Upper lobe of left lung (tissue), 6 donors: ENCODE results near the gene FADS6. TPM values are rescaled to one million over a fixed set of nuclear protein-coding genes. Genes with fewer than 3 reads are reported as not detected.

Experiments used
- ATAC-seq, 2 donors: fragments of 200-7000 bp; cut with Tn5 transposase; one replicate each; pipeline ENCODE4 v1.9.1; 2022; ENCODE audit warnings: mild to moderate bottlenecking in 2 of 2, moderate library complexity in 2 of 2; ENCODE audit not compliant: low FRiP score in 2 of 2
- DNase-seq, 2 donors: peaks; one replicate each; pipeline ENCODE4 v3.0.0-alpha.2; 2019 to 2020
- H3K27ac ChIP-seq, 4 donors: fragments of 200-600 bp; sonication (generic); one replicate each; pipeline ENCODE4 v1.5.1; 2016 to 2019
- H3K27me3 ChIP-seq, 4 donors: fragments of 200-600 bp; sonication (generic); one replicate each; pipeline ENCODE4 v1.5.1; 2017 to 2019
- H3K36me3 ChIP-seq, 4 donors: fragments of 200-600 bp; sonication (generic); one replicate each; pipeline ENCODE4 v1.5.1; 2016 to 2019
- H3K4me1 ChIP-seq, 4 donors: fragments of 200-600 bp; sonication (generic); one replicate each; pipeline ENCODE4 v1.5.1; 2018 to 2019
- H3K4me3 ChIP-seq, 4 donors: fragments of 200-600 bp; sonication (generic); one replicate each; pipeline ENCODE4 v1.5.1; 2017 to 2019; ENCODE audit warnings: mild to moderate bottlenecking in 2 of 4, moderate library complexity in 1 of 4
- H3K9me3 ChIP-seq, 4 donors: fragments of 200-600 bp; sonication (generic); one replicate each; pipeline ENCODE4 v1.5.1; 2018 to 2019
- CTCF ChIP-seq, 6 experiments: fragments of 450-650 bp in 4 of 6; fragments of 200-600 bp in 2 of 6; sonication (generic) in 2 of 6; IDR thresholded peaks; one replicate each; pipeline ENCODE4 v1.5.1; 2016 to 2019; ENCODE audit warnings: antibody characterized with exemption in 6 of 6
- EP300 ChIP-seq, 4 donors: sonication (generic); formaldehyde crosslinking; IDR thresholded peaks; one replicate each; pipeline ENCODE4 v1.5.1; 2017; ENCODE audit warnings: antibody characterized with exemption in 4 of 4, control low read depth in 2 of 4
- POLR2A ChIP-seq, 4 donors: fragments of 450-650 bp; IDR thresholded peaks; one replicate each; pipeline ENCODE4 v1.5.1; 2016 to 2017; ENCODE audit warnings: antibody characterized with exemption in 4 of 4, mild to moderate bottlenecking in 2 of 4
- POLR2AphosphoS5 ChIP-seq, 2 donors: sonication (generic); formaldehyde crosslinking; IDR thresholded peaks; one replicate each; pipeline ENCODE4 v1.5.1; 2017; ENCODE audit warnings: antibody characterized with exemption in 2 of 2
- WGBS, 2 donors: methylation state at CpG; one replicate each; pipeline ENCODE4 v1.1.5; 2017 to 2018; 5-methylcytosine and 5-hydroxymethylcytosine counted together
- total RNA-seq, 6 donors: library from RNA; depleted of rRNA in 4 of 6; stranded (reverse); fragments of >200 nt in 4 of 6; gene quantifications; one replicate each; pipeline versions ENCODE4 v1.1.0 to v1.2.1, GENCODE V29; 2016 to 2021
- donor health status: DM: no; HTN: no; CAD: no; lungs with moderate emphysema.
- donor health status: DM: no; HTN: yes; CAD: no; lungs with severe emphysema.

The FADS6 gene
- total RNA-seq, 6 donors from 2014 or later = not detected

- 56 to 70% methylated on average over 11 to 18 of the region's 19 CpGs for WGBS, 2 donors
- H3K4me1 ChIP-seq = peaks cover 22 to 23% (median 22%) of the 10 kb centered on the region in 4 donors
- TF ChIP-seq POLR2AphosphoS5 (IDR thresholded peaks at IDR 0.05) (no peak), CTCF (IDR thresholded peaks at IDR 0.05) (no peak), POLR2A (IDR thresholded peaks at IDR 0.05) (no peak), EP300 (IDR thresholded peaks at IDR 0.05) (no peak)
- ATAC-seq (no peak), DNase-seq (peak in 1 of 2 donors; percentile 70)
- peaks cover 0 to 46% (median 20%) of the 10 kb centered on the region in 4 donors for H3K27me3 ChIP-seq
- no peak overlapping the region for H3K4me3 ChIP-seq
- no peaks in the 10 kb centered on the region for H3K36me3 ChIP-seq
- no peak overlapping the region for H3K27ac ChIP-seq
- H3K9me3 ChIP-seq = no peaks in the 10 kb centered on the region
These were observed 27.7 kb upstream of the FADS6 start for GRCh38 chr17:74921026-74921681.

GRCh38 chr17:74920642-74921025, 27.2 kb upstream of the FADS6 start:
- H3K36me3 ChIP-seq = no peaks in the 10 kb centered on the region
- peaks cover 0 to 42% (median 20%) of the 10 kb centered on the region in 4 donors for H3K27me3 ChIP-seq
- H3K9me3 ChIP-seq = no peaks in the 10 kb centered on the region
- no peak for DNase-seq
- H3K4me1 ChIP-seq = peaks cover 22 to 23% (median 22%) of the 10 kb centered on the region in 4 donors
- 55 to 65% methylated on average over 5 to 6 of the region's 6 CpGs for WGBS, 2 donors
- TF ChIP-seq CTCF (IDR thresholded peaks at IDR 0.05) (no peak), POLR2AphosphoS5 (IDR thresholded peaks at IDR 0.05) (no peak), EP300 (IDR thresholded peaks at IDR 0.05) (no peak), POLR2A (IDR thresholded peaks at IDR 0.05) (no peak)
- no peak for ATAC-seq
- no peak overlapping the region for H3K27ac ChIP-seq
- no peak overlapping the region for H3K4me3 ChIP-seq

GRCh38 chr17:74920306-74920620, 26.8 kb upstream of the FADS6 start:
- no peaks in the 10 kb centered on the region for H3K9me3 ChIP-seq
- H3K27me3 ChIP-seq = peaks cover 0 to 38% (median 20%) of the 10 kb centered on the region in 4 donors
- peaks cover 22 to 23% (median 22%) of the 10 kb centered on the region in 4 donors for H3K4me1 ChIP-seq
- H3K36me3 ChIP-seq = no peaks in the 10 kb centered on the region
- DNase-seq (no peak), ATAC-seq (no peak)
- H3K27ac ChIP-seq = no peak overlapping the region
- TF ChIP-seq CTCF (IDR thresholded peaks at IDR 0.05) (no peak), POLR2A (IDR thresholded peaks at IDR 0.05) (no peak), EP300 (IDR thresholded peaks at IDR 0.05) (no peak), POLR2AphosphoS5 (IDR thresholded peaks at IDR 0.05) (no peak)
- WGBS, 2 donors = 87% methylated on average over 27 of the region's 27 CpGs; no CpG with 5 or more reads in 1 of the 2 donors
- H3K4me3 ChIP-seq = no peak overlapping the region

GRCh38 chr17:74919440-74920305, 26.2 kb upstream of the FADS6 start:
- no peak overlapping the region for H3K27ac ChIP-seq
- H3K4me3 ChIP-seq = no peak overlapping the region
- H3K36me3 ChIP-seq = no peaks in the 10 kb centered on the region
- peaks cover 20 to 21% (median 20%) of the 10 kb centered on the region in 4 donors for H3K4me1 ChIP-seq
- H3K9me3 ChIP-seq = no peaks in the 10 kb centered on the region
- TF ChIP-seq CTCF (IDR thresholded peaks at IDR 0.05) = no peak
- TF ChIP-seq POLR2A (IDR thresholded peaks at IDR 0.05) = no peak
- TF ChIP-seq EP300 (IDR thresholded peaks at IDR 0.05) = no peak
- DNase-seq (peak in 1 of 2 donors; percentile 84), ATAC-seq (no peak)
- WGBS, 2 donors = 74 to 81% methylated on average over 35 to 58 of the region's 67 CpGs
- peaks cover 0 to 33% (median 18%) of the 10 kb centered on the region in 4 donors for H3K27me3 ChIP-seq
